HepG2 (cell line): ENCODE results near the gene AGAP1. TPM values are rescaled to one million over a fixed set of nuclear protein-coding genes. Genes with fewer than 3 reads are reported as not detected.

ENCODE experiments used
- BHLHE40 ChIP-seq: IDR thresholded peaks from 2 replicates; pipeline ENCODE4 v1.6.1; 2011; ENCODE audit warnings: low read length, improper control_type of control experiment
- CREM ChIP-seq, 2 experiments: sonication (generic) in 1 of 2; formaldehyde crosslinking in 1 of 2; IDR thresholded peaks; 2 replicates each; pipeline versions ENCODE4 v1.4.0 to v1.6.1; 2016 to 2020; ENCODE audit warnings: antibody characterized with exemption in 1 of 2, mild to moderate bottlenecking in 1 of 2, missing genetic modification reagents in 1 of 2
- DR1 ChIP-seq: sonication (generic); formaldehyde crosslinking; IDR thresholded peaks from 2 replicates; pipeline ENCODE4 v1.8.0; 2021; ENCODE audit warnings: mild to moderate bottlenecking, missing genetic modification reagents, inconsistent platforms
- HBP1 ChIP-seq: IDR thresholded peaks from 2 replicates; pipeline ENCODE4 v1.6.1; 2016; ENCODE audit warnings: low read depth, control low read depth
- HMG20A ChIP-seq: IDR thresholded peaks from 2 replicates; pipeline ENCODE4 v1.6.1; 2016; ENCODE audit warnings: borderline replicate concordance
- KDM2A ChIP-seq: sonication (generic); formaldehyde crosslinking; IDR thresholded peaks from 2 replicates; pipeline ENCODE4 v1.4.0; 2020; ENCODE audit warnings: low read depth, missing genetic modification reagents, borderline replicate concordance
- KLF9 ChIP-seq: IDR thresholded peaks from 2 replicates; pipeline ENCODE4 v1.6.1; 2016; ENCODE audit warnings: low read depth
- MEF2D ChIP-seq: sonication (generic); formaldehyde crosslinking; IDR thresholded peaks from 2 replicates; pipeline ENCODE4 v1.5.1; 2020; ENCODE audit warnings: mild to moderate bottlenecking, missing genetic modification reagents
- MEIS1 ChIP-seq: sonication (generic); formaldehyde crosslinking; IDR thresholded peaks from 2 replicates; pipeline ENCODE4 v1.9.0; 2021; ENCODE audit warnings: mild to moderate bottlenecking, missing genetic modification reagents, moderate library complexity, borderline replicate concordance
- SP140L ChIP-seq: sonication (generic); formaldehyde crosslinking; IDR thresholded peaks from 2 replicates; pipeline ENCODE4 v1.4.0; 2020; ENCODE audit warnings: missing genetic modification reagents, borderline replicate concordance
- TOE1 ChIP-seq: sonication (generic); formaldehyde crosslinking; IDR thresholded peaks from 2 replicates; pipeline ENCODE4 v1.4.0; 2020; ENCODE audit warnings: mild to moderate bottlenecking, missing genetic modification reagents
- ZBTB8A ChIP-seq: sonication (generic); formaldehyde crosslinking; IDR thresholded peaks from 2 replicates; pipeline ENCODE4 v1.4.0; 2020; ENCODE audit warnings: mild to moderate bottlenecking, low read depth, missing genetic modification reagents, borderline replicate concordance
- ZFP37 ChIP-seq: sonication (generic); formaldehyde crosslinking; IDR thresholded peaks from 2 replicates; pipeline ENCODE4 v1.4.0; 2020; ENCODE audit warnings: missing genetic modification reagents, borderline replicate concordance
- ZNF101 ChIP-seq: sonication (generic); formaldehyde crosslinking; IDR thresholded peaks from 2 replicates; pipeline ENCODE4 v1.4.0; 2020; ENCODE audit warnings: mild to moderate bottlenecking, low read depth, missing genetic modification reagents, borderline replicate concordance
- ZNF367 ChIP-seq: sonication (generic); formaldehyde crosslinking; IDR thresholded peaks from 2 replicates; pipeline ENCODE4 v1.4.0; 2020; ENCODE audit warnings: missing genetic modification reagents, borderline replicate concordance
- ZNF484 ChIP-seq: sonication (generic); formaldehyde crosslinking; IDR thresholded peaks from 2 replicates; pipeline ENCODE4 v1.5.1; 2020; ENCODE audit warnings: mild to moderate bottlenecking, low read depth, missing genetic modification reagents, borderline replicate concordance
- ZNF678 ChIP-seq: sonication (generic); formaldehyde crosslinking; IDR thresholded peaks from 2 replicates; pipeline ENCODE4 v1.4.0; 2020; ENCODE audit warnings: mild to moderate bottlenecking, missing genetic modification reagents
- ZNF788 ChIP-seq: sonication (generic); formaldehyde crosslinking; IDR thresholded peaks from 2 replicates; pipeline ENCODE4 v1.5.0; 2020; ENCODE audit warnings: mild to moderate bottlenecking, missing genetic modification reagents, borderline replicate concordance
- ZNF839 ChIP-seq: sonication (generic); formaldehyde crosslinking; IDR thresholded peaks from 2 replicates; pipeline ENCODE4 v1.4.0; 2020; ENCODE audit warnings: missing genetic modification reagents, mild to moderate bottlenecking, borderline replicate concordance
- ZSCAN22 ChIP-seq: sonication (generic); formaldehyde crosslinking; IDR thresholded peaks from 2 replicates; pipeline ENCODE4 v1.4.0; 2020; ENCODE audit warnings: mild to moderate bottlenecking, missing genetic modification reagents
- ZSCAN9 ChIP-seq: IDR thresholded peaks from 2 replicates; pipeline ENCODE4 v1.6.1; 2016; ENCODE audit warnings: borderline replicate concordance
- polyA plus RNA-seq, 8 experiments: library from polyadenylated mRNA; depleted of rRNA in 3 of 8; stranded (reverse) in 7 of 8; unstranded in 1 of 8; fragments of >200 nt; fragmentation: Illumina TruSeq in 4 of 8; extraction: Trizol in 4 of 8; gene quantifications; 2 replicates each; pipeline versions ENCODE4 v1.2.1 to v1.2.3, GENCODE V29; 2011 to 2016; ENCODE audit warnings: low read depth in 4 of 8, missing spikeins in 1 of 8, mixed read lengths in 1 of 8; ENCODE audit not compliant: insufficient read depth in 1 of 8
- total RNA-seq, 5 experiments: library from RNA; depleted of rRNA; stranded (reverse); fragments of >200 nt; fragmentation: Illumina TruSeq; extraction: Trizol; gene quantifications; 2 replicates each; pipeline ENCODE4 v1.2.3, GENCODE V29; 2016; ENCODE audit warnings: low read depth in 1 of 5
- TF ChIP-seq, protein P1 (sequence below): sonication (generic); formaldehyde crosslinking; IDR thresholded peaks from 2 replicates; pipeline ENCODE4 v1.4.0; 2020; ENCODE audit warnings: low read depth, mild to moderate bottlenecking, missing genetic modification reagents
- TF ChIP-seq, protein P2 (sequence below): sonication (generic); formaldehyde crosslinking; IDR thresholded peaks from 2 replicates; pipeline ENCODE4 v1.8.0; 2022; ENCODE audit warnings: missing genetic modification reagents, low read depth, mild to moderate bottlenecking, borderline replicate concordance
- TF ChIP-seq, protein P3 (sequence below): IDR thresholded peaks from 2 replicates; pipeline ENCODE4 v1.6.1; 2012; ENCODE audit warnings: inconsistent platforms
- TF ChIP-seq, protein P4 (sequence below): IDR thresholded peaks from 2 replicates; pipeline ENCODE4 v1.6.1; 2012; ENCODE audit warnings: low read length, improper control_type of control experiment

Gene AGAP1
- total and polyA plus RNA-seq, 2 of the 13 experiments (the other 11 are each of a cell fraction or from before 2014, with no cell fraction given), result 21.2 to 32.7 TPM

GRCh38 chr2:235924675-235925063, 430.8 kb downstream of the AGAP1 start (continued):
- TF ChIP-seq ZFP37 (CRISPR knock-in tag) (no peak), SP140L (CRISPR knock-in tag) (no peak), DR1 (CRISPR knock-in tag) (no peak), ZNF788 (CRISPR knock-in tag) (0 out of 2 replicates have a peak, but pooled peaks have one; percentile 45), TOE1 (CRISPR knock-in tag) (no peak), ZNF484 (CRISPR knock-in tag) (no peak), MEIS1 (CRISPR knock-in tag) (peak; percentile 74; the same call in 1 of the 2 replicates), ZBTB8A (CRISPR knock-in tag) (no peak), HBP1 (no peak), KLF9 (CRISPR knock-in tag) (no peak), ZNF839 (no peak), ZSCAN22 (CRISPR knock-in tag) (no peak), ZNF101 (CRISPR knock-in tag) (no peak), ZSCAN9 (CRISPR knock-in tag) (no peak), ZNF367 (CRISPR knock-in tag) (no peak), BHLHE40 (no peak), ZNF678 (CRISPR knock-in tag) (no peak), CREM (IDR thresholded peaks at IDR 0.05) (peak; percentile 50; the same call in 1 of the 2 replicates), CREM (CRISPR knock-in tag; IDR thresholded peaks at IDR 0.05) (no peak), KDM2A (CRISPR knock-in tag) (no peak; the same call in 1 of the 2 replicates), HMG20A (0 out of 2 replicates have a peak, but pooled peaks have one; percentile 7), MEF2D (CRISPR knock-in tag) (peak; percentile 78; the same call in 1 of the 2 replicates)
- TF ChIP-seq, protein P1, sequence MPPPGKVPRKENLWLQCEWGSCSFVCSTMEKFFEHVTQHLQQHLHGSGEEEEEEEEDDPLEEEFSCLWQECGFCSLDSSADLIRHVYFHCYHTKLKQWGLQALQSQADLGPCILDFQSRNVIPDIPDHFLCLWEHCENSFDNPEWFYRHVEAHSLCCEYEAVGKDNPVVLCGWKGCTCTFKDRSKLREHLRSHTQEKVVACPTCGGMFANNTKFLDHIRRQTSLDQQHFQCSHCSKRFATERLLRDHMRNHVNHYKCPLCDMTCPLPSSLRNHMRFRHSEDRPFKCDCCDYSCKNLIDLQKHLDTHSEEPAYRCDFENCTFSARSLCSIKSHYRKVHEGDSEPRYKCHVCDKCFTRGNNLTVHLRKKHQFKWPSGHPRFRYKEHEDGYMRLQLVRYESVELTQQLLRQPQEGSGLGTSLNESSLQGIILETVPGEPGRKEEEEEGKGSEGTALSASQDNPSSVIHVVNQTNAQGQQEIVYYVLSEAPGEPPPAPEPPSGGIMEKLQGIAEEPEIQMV, result no peak
- TF ChIP-seq, protein P2, sequence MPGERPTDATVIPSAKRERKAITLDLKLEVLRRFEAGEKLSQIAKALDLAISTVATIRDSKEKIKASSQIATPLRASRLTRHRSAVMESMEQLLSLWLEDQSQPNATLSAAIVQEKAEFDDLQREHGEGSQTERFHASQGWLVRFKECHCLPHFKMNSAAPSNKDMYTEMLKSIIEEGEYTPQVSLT, result no peak
- TF ChIP-seq, protein P3, sequence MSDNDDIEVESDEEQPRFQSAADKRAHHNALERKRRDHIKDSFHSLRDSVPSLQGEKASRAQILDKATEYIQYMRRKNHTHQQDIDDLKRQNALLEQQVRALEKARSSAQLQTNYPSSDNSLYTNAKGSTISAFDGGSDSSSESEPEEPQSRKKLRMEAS, result peak; percentile 55
- TF ChIP-seq, protein P4, sequence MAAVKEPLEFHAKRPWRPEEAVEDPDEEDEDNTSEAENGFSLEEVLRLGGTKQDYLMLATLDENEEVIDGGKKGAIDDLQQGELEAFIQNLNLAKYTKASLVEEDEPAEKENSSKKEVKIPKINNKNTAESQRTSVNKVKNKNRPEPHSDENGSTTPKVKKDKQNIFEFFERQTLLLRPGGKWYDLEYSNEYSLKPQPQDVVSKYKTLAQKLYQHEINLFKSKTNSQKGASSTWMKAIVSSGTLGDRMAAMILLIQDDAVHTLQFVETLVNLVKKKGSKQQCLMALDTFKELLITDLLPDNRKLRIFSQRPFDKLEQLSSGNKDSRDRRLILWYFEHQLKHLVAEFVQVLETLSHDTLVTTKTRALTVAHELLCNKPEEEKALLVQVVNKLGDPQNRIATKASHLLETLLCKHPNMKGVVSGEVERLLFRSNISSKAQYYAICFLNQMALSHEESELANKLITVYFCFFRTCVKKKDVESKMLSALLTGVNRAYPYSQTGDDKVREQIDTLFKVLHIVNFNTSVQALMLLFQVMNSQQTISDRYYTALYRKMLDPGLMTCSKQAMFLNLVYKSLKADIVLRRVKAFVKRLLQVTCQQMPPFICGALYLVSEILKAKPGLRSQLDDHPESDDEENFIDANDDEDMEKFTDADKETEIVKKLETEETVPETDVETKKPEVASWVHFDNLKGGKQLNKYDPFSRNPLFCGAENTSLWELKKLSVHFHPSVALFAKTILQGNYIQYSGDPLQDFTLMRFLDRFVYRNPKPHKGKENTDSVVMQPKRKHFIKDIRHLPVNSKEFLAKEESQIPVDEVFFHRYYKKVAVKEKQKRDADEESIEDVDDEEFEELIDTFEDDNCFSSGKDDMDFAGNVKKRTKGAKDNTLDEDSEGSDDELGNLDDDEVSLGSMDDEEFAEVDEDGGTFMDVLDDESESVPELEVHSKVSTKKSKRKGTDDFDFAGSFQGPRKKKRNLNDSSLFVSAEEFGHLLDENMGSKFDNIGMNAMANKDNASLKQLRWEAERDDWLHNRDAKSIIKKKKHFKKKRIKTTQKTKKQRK, result no peak
